Colonic mucosa (tissue), 4 donors: ENCODE results near the gene CAMK1G. TPM values are rescaled to one million over a fixed set of nuclear protein-coding genes. Genes with fewer than 3 reads are reported as not detected.

Source experiments
- DNase-seq: peaks from one replicate; pipeline ENCODE4 v3.0.0-alpha.2; 2020
- H3K27ac ChIP-seq: fragments of 200-600 bp; one replicate; pipeline ENCODE4 v1.8.0; 2021
- H3K27me3 ChIP-seq: fragments of 200-600 bp; one replicate; pipeline ENCODE4 v1.8.0; 2021
- H3K36me3 ChIP-seq: fragments of 200-600 bp; one replicate; pipeline ENCODE4 v1.8.0; 2021
- H3K4me1 ChIP-seq: fragments of 200-600 bp; one replicate; pipeline ENCODE4 v1.8.0; 2021; ENCODE audit warnings: mild to moderate bottlenecking
- H3K4me3 ChIP-seq: fragments of 200-600 bp; one replicate; pipeline ENCODE4 v1.8.0; 2021
- H3K9ac ChIP-seq, 2 donors: one replicate each; pipeline ENCODE4 v1.7.0; 2013; ENCODE audit warnings: control low read depth in 2 of 2, low read depth in 2 of 2, low read length in 2 of 2
- H3K9me3 ChIP-seq: fragments of 200-600 bp; one replicate; pipeline ENCODE4 v1.8.0; 2021
- intact Hi-C: fragments of 100-400 bp; cut with DNase I; formaldehyde crosslinking; loops from one replicate; pipeline ENCODE4 v1.14.1; 2022
- total RNA-seq, 2 donors: library from RNA; stranded (reverse); fragmentation: NEBNext Ultra II Directional in 1 of 2; extraction: Animal tissue kit (Norgen Biotek cat#: 25700) in 1 of 2; gene quantifications; one replicate each; pipeline ENCODE4 v1.2.1, GENCODE V29; 2021
- TF ChIP-seq, protein P1 (sequence below): fragments of 200-600 bp; IDR thresholded peaks from one replicate; pipeline ENCODE4 v1.8.0; 2022; ENCODE audit warnings: antibody characterized with exemption, mild to moderate bottlenecking
- donor health status: healthy.
- donor health status: DM: no; HTN: no; CAD: no.
- donor health status: DM: no; HTN: no; CAD: no.

Gene CAMK1G
- total RNA-seq, 2 donors from 2014 or later, result 0.21 TPM; not detected in 1

DNA sequence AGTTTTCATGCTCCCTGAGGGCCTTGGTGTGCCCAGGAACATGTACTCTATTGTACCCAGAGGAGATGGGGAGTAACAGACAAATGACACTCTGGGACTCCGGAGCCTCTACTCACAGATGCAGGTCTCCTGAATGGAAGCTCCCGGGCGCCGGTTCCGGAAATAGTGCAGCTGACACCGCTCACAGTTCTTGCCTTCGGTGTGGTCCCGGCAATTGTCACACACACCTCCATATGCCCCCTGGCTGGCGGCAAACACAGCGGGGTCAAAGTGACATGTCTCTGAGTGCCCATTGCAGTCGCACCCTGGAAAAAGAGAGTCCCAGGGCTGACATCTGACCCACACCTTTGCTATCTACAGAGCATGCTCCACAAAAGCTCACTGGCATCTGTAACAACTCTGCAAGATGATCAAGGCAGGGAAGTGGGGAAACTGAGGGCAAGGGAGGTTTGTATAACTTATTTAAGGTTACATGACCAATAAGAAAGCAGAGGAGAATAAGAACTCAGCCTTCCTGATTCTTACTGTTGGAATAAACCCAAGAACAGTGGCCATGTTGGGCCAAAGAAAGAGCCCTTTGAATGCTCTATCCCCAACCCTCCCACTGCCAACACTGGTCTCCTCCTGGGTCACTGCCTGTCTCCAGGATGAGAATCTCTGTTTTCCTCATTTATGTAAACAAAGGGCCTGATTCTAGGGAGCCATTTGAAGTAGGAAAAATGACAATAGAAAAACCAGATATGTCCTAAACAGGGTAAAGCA, 46.3 kb downstream of the CAMK1G start:
- no peak overlapping the region for H3K27ac ChIP-seq
- H3K36me3 ChIP-seq, result peaks cover 6% of the 10 kb centered on the region
- intact Hi-C loops, result loop anchor here (5.0 kb wide), 1 partner anchor 53 kb away; no protein-coding TSS in a partner anchor
- DNase-seq, result no peak
- H3K4me1 ChIP-seq, result no peaks in the 10 kb centered on the region
- H3K9me3 ChIP-seq, result no peaks in the 10 kb centered on the region
- TF ChIP-seq, protein P1, sequence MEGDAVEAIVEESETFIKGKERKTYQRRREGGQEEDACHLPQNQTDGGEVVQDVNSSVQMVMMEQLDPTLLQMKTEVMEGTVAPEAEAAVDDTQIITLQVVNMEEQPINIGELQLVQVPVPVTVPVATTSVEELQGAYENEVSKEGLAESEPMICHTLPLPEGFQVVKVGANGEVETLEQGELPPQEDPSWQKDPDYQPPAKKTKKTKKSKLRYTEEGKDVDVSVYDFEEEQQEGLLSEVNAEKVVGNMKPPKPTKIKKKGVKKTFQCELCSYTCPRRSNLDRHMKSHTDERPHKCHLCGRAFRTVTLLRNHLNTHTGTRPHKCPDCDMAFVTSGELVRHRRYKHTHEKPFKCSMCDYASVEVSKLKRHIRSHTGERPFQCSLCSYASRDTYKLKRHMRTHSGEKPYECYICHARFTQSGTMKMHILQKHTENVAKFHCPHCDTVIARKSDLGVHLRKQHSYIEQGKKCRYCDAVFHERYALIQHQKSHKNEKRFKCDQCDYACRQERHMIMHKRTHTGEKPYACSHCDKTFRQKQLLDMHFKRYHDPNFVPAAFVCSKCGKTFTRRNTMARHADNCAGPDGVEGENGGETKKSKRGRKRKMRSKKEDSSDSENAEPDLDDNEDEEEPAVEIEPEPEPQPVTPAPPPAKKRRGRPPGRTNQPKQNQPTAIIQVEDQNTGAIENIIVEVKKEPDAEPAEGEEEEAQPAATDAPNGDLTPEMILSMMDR, result no peak
- H3K9ac ChIP-seq, result no peak overlapping the region
- no peak overlapping the region for H3K4me3 ChIP-seq
- H3K27me3 ChIP-seq, result no peaks in the 10 kb centered on the region

DNA sequence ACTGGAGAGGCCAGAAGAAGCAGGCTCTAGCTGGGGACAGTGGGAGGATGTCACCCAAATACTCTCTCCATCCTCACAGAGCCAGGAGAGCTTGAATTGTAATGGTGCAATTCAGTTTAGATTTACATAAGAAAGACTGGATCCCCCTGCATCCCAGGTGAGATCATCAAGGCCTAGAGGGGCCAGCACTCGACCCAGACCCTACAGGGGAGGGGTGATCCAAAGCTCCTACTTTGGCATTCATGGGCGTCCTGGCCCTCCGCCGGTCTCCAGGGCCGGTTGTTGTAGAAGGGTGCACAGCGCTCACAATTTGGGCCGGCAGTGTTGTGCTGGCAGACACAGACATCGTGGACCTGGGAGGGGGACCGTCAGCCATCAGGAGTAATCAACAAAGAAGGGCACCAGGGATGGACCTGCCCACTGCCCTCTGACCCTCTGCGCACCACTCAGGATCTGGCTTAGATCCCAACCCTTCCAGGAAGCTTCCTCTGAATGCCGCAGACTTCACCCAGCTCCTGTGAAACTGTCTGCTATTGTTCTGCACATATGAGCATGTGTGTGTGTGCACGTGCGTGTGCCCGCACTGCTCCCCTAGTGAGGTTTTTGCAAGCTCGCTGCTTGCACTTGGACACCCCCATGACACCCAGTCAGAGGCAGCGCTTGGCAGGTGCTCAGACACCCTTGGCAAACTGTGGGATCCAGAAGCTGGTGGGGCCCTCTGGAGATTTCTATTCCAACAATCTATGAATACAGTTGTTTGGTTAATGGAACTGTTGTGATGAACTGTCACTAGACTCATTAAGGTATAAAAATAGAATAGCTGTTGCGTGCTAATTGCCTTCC, 47.1 kb downstream of the CAMK1G start:
- peaks cover 6% of the 10 kb centered on the region for H3K36me3 ChIP-seq
- DNase-seq, result no peak
- H3K27me3 ChIP-seq, result no peaks in the 10 kb centered on the region
- intact Hi-C loops, result no loop called here
- no peaks in the 10 kb centered on the region for H3K9me3 ChIP-seq
- H3K4me3 ChIP-seq, result no peak overlapping the region
- no peaks in the 10 kb centered on the region for H3K4me1 ChIP-seq
- no peak overlapping the region for H3K9ac ChIP-seq
- no peak overlapping the region for H3K27ac ChIP-seq
- TF ChIP-seq, protein P1, result no peak

DNA sequence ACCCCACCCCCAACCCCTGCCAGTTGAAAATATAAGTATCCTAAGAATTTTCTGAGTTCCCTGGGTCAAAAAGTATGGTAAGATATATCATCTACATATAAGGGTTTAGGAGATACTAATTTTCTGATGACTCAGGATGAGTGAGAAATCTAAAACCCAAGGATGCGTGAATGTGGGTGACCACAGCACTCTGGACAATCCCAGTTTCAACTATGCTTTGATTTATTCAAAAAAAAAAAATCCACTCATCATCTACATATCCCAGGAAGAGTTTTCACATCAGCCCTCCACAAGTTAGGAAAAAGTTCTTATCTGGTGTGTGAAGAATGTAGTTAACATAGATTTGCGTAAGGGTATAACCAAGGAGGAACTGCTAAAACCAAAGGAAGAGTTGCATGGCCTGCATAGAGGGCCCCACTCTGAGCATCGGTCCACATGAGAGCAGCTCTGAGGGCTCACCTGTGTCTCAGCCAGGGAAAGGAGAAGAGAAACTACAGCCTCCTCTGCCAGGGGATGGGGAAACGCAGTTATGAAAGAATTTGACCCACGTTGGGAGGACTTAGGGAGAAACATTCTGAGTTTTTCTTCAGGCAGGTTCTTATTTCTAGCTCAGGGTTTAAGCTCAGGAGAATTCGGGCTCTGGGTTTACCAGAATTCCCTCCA, 50.0 kb downstream of the CAMK1G start:
- Histone ChIP-seq H3K27ac (no peak overlapping the region), H3K4me1 (no peaks in the 10 kb centered on the region), H3K9me3 (no peaks in the 10 kb centered on the region), H3K9ac (no peak overlapping the region), H3K4me3 (no peak overlapping the region), H3K27me3 (no peaks in the 10 kb centered on the region), H3K36me3 (no peaks in the 10 kb centered on the region)
- intact Hi-C loops, result no loop called here
- TF ChIP-seq, protein P1, result no peak
- no peak for DNase-seq

DNA sequence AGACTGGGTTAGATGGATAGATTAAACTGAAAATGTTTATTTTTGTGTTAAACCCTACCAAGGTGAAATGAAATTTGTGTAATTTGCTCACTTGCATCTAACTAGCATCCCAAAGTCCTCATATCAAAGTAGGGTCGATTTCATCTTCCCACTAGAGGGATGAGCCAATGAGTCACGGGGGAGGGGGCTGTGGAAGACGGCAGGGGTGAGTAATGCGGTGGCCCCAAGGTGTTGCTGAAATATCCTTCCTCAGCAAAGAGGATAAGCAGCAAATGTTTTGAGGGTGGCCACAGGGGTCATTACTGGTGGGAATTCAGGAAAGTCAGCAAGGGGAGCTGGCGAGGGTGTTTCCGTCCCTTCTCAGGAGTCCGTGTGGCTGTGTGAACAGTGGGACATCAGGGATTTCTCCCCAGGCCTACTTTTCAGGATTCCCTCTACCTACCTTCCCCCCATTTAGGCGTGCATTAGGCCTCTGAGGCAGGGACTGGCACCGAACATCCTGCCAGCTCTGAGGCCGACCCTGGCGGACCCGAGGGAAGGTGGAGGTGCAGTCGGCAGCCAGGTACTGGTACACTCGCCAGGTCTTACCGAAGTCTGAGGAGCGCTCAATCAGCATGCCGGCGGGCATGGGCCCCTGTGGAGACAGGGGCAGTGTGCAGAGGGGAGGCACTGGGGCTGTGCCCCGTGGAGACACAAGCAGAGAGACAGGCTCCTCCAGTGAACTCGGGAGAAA, 50.7 kb downstream of the CAMK1G start:
- Histone ChIP-seq H3K4me1 (no peaks in the 10 kb centered on the region), H3K36me3 (no peaks in the 10 kb centered on the region), H3K27ac (no peak overlapping the region), H3K9ac (no peak overlapping the region), H3K27me3 (no peaks in the 10 kb centered on the region), H3K4me3 (no peak overlapping the region), H3K9me3 (no peaks in the 10 kb centered on the region)
- intact Hi-C loops, result no loop called here
- TF ChIP-seq, protein P1, result no peak
- no peak for DNase-seq

DNA sequence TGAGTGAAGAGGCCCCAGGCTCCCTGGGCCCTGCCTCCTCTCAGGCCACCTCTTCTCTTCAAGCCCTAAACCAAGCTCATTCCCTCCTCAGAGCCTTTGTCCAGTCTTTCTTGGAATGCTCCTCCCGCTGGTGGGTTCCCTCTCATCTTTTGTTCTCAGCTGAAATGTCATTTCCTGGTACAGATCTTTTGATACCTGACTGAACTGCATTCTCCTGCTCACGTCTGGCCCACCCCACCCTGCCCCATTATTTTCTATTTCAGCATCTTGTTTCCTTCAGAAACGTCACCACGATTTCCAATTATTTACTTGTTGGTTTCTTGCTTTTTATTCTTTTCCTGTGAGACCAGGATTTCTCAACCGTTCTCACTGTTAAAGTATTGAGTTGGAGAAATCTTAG, 52.3 kb downstream of the CAMK1G start:
- intact Hi-C loops, result no loop called here
- no peaks in the 10 kb centered on the region for H3K27me3 ChIP-seq
- no peaks in the 10 kb centered on the region for H3K4me1 ChIP-seq
- H3K36me3 ChIP-seq, result no peaks in the 10 kb centered on the region
- DNase-seq, result no peak
- H3K9me3 ChIP-seq, result no peaks in the 10 kb centered on the region
- H3K4me3 ChIP-seq, result no peak overlapping the region
- TF ChIP-seq, protein P1, result no peak
- no peak overlapping the region for H3K27ac ChIP-seq
- no peak overlapping the region for H3K9ac ChIP-seq
